ENCODE data around the gene CCSER2.

DNA sequence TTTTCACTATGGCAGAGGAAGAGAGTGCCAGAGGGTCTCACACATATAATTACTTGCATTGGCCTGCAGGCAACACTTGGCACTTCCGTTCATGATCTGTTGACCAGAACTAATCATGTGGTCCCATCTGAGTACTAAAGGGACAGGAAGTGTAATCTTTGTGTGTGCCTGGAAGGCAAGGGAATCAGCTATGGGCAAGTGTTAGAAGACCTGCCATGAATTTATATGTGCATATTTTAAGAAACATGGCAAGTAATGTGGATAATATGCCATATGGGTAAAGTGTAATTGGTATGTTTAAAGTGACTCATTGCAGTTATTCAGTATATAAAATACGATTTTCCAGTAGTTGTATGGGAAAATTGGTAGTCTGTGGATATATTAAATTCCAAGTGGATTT, 46.1 kb downstream of the CCSER2 start:
- no peak for TF ChIP-seq POLR2AphosphoS5 (IDR thresholded peaks at IDR 0.05)
- TF ChIP-seq POLR2A (IDR thresholded peaks at IDR 0.05), result no peak

All from breast epithelium (tissue), 3 donors.